GM12891 (cell line): ENCODE measurements around the gene ADAM15.

Experiments used
- DNase-seq: peaks from one replicate; pipeline ENCODE4 v3.0.0; 2011; ENCODE audit warnings: low spot score; ENCODE audit not compliant: insufficient read length
- FAIRE-seq: peaks from 2 replicates; lab custom pipeline; 2011; peaks lifted over from hg19 to GRCh38; lab: Jason Lieb, UNC
- PAX5 ChIP-seq: IDR thresholded peaks from 2 replicates; pipeline ENCODE4 v1.6.1; 2011; ENCODE audit warnings: low read length, moderate library complexity, mild to moderate bottlenecking; ENCODE audit not compliant: insufficient read depth, severe bottlenecking
- POLR2A ChIP-seq: IDR thresholded peaks from 2 replicates; pipeline ENCODE4 v1.6.1; 2011; ENCODE audit warnings: low read depth, low read length, control low read depth
- POLR2AphosphoS5 ChIP-seq: IDR thresholded peaks from 2 replicates; pipeline ENCODE4 v1.6.1; 2011; ENCODE audit warnings: low read depth, low read length, control low read depth
- POU2F2 ChIP-seq: IDR thresholded peaks from 2 replicates; pipeline ENCODE4 v1.6.1; 2011; ENCODE audit warnings: low read depth, mild to moderate bottlenecking, control low read depth, low read length, moderate library complexity
- SPI1 ChIP-seq: IDR thresholded peaks from 2 replicates; pipeline ENCODE4 v1.6.1; 2011; ENCODE audit warnings: low read depth, low read length, control low read depth
- TAF1 ChIP-seq: IDR thresholded peaks from 2 replicates; pipeline ENCODE4 v1.6.1; 2011; ENCODE audit warnings: low read depth, low read length, control low read depth

The ADAM15 gene

GRCh38 chr1:155077758-155078445 is 26.8 kb downstream of the ADAM15 start:
- no peak for DNase-seq
- TF ChIP-seq PAX5 (no peak), POLR2A (no peak), TAF1 (no peak)
- FAIRE-seq: peak; percentile 13

GRCh38 chr1:155078469-155079209 is 27.5 kb downstream of the ADAM15 start, which contains the start of gene EFNA3:
Gene EFNA3, plus strand, starts transcription at chr1:155078837. Its CDS starts 105 bp downstream, at chr1:155078942.
- TF ChIP-seq SPI1 (no peak), POLR2A (no peak), POU2F2 (no peak), PAX5 (no peak), TAF1 (no peak), POLR2AphosphoS5 (no peak)
- DNase-seq (peak; percentile 86), FAIRE-seq (peak; percentile 68)

- no peak for FAIRE-seq
- DNase-seq: no peak
Observed at GRCh38 chr1:155079210-155079486, 28.0 kb downstream of the ADAM15 start.

GRCh38 chr1:155079487-155080311 is 28.6 kb downstream of the ADAM15 start:
- TF ChIP-seq SPI1 (no peak), POLR2AphosphoS5 (no peak), POU2F2 (no peak), PAX5 (no peak), POLR2A (no peak)
- FAIRE-seq (peak; percentile 40), DNase-seq (no peak)

More at GRCh38 chr1:155079210-155079486, 28.0 kb downstream of the ADAM15 start:
- TF ChIP-seq SPI1: no peak
- TF ChIP-seq POU2F2: no peak
- no peak for TF ChIP-seq PAX5
- no peak for TF ChIP-seq TAF1
- TF ChIP-seq POLR2A: no peak
- TF ChIP-seq POLR2AphosphoS5: no peak

GRCh38 chr1:155080312-155081228 is 29.5 kb downstream of the ADAM15 start:
- no peak for FAIRE-seq

GRCh38 chr1:155081472-155082300 is 30.6 kb downstream of the ADAM15 start:
- FAIRE-seq (no peak), DNase-seq (no peak)
- no peak for TF ChIP-seq PAX5
- TF ChIP-seq SPI1: no peak
- TF ChIP-seq TAF1: no peak
- no peak for TF ChIP-seq POU2F2
- TF ChIP-seq POLR2A: no peak

More at GRCh38 chr1:155080312-155081228, 29.5 kb downstream of the ADAM15 start:
- no peak for DNase-seq
- TF ChIP-seq POU2F2 (no peak), PAX5 (no peak), POLR2AphosphoS5 (no peak), TAF1 (no peak), POLR2A (no peak), SPI1 (no peak)

GRCh38 chr1:155082301-155083051 is 31.4 kb downstream of the ADAM15 start:
- FAIRE-seq (no peak), DNase-seq (no peak)
- TF ChIP-seq PAX5 (no peak), POLR2AphosphoS5 (no peak), TAF1 (no peak), SPI1 (no peak)
